HG02798 (cell line): ENCODE measurements around the gene BTG4.

ENCODE experiments used
- ATAC-seq: cut with Tn5 transposase; IDR thresholded peaks from one replicate; pipeline ENCODE4 v1.9.1; 2021; ENCODE audit warnings: mild to moderate bottlenecking; ENCODE audit not compliant: unreplicated experiment, poor library complexity

BTG4 gene

GRCh38 chr11:111502611-111503010 is 9.6 kb downstream of the BTG4 start:
- ATAC-seq = no peak

- ATAC-seq = no peak
Observed at GRCh38 chr11:111500481-111500880, 11.7 kb downstream of the BTG4 start.

DNA sequence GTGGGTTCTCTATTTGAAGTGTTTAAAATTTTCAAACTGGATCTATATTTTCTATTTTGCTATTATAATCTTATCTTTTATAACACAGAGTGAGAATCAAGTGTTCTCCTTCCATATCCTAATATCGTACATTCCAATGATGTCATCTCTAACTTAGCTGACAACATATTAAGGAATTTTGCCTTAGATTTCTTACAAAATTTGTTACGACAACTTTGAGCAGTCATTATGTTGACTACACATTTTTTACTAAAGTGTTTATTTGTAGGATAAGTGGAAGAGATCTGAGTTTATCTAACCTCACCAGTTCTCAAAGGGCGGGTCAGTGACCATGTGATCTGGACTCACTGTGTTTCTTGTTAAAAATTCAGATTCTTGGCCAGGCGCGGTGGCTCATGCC is 12.7 kb downstream of the BTG4 start:
- ATAC-seq = no peak

DNA sequence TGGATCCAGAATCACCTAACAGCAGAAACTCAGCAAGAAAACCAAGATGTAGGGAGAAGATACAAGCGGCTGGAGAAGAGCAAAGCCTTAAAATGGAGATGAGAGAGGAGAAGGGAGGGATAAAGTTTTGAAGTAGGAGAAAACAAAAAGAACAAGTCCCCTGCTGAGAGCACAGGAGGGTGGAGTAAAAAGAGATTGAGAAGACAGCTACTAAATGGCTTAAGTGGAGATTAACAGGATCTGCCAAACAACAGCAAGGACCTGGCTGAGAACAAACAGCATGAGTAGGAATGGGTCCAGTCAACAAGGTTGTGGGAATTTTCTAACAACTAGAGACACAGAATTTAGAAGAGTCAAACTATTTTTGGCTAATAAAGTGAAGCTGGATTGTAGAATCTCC is 18.1 kb downstream of the BTG4 start:
- ATAC-seq = no peak

DNA sequence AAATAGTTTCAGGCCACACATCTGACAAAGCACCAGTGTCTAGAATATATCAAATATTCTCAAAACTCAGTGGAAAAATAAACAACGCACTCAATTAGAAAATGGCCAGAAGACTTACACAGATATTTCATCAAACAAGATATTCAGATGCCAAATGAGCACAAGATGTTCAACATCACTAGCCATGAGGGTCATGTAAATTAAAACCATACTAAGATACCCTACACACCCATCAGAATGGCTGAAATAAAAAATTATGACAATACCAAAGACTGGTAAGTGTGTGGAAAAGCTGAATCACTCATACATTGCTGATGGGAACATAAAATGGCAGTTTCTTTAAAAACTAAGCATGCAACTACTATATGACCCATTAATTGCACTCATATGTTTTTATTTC is 21.7 kb downstream of the BTG4 start:
- ATAC-seq = no peak

GRCh38 chr11:111483431-111483830 is 28.8 kb downstream of the BTG4 start:
- no peak for ATAC-seq

- no peak for ATAC-seq
Observed at GRCh38 chr11:111479666-111480065, 32.5 kb downstream of the BTG4 start.

- no peak for ATAC-seq
Observed at GRCh38 chr11:111477898-111478297, 34.3 kb downstream of the BTG4 start.

- ATAC-seq = no peak
Observed at GRCh38 chr11:111476956-111477355, 35.2 kb downstream of the BTG4 start.

DNA sequence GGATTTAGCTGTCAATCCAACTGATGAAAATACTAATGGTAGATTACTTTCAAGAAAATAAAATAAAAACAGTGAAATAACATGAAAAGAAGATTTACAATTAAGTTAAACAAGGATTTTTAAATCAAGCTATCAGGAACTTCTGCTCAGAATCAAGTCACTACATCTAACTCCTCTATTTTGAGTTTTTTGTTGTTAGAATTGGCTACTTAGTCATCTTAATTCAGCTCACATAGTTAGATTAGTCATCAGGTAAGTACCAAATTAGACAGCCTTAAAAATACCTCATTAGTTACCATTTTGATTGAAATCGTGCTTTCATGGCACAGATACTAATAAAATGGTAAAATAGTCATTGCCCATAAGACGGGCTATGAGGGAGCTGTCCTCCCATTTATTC is 35.8 kb downstream of the BTG4 start:
- ATAC-seq = no peak

- ATAC-seq = no peak
Observed at GRCh38 chr11:111474432-111474831, 37.8 kb downstream of the BTG4 start.

GRCh38 chr11:111472228-111472627 is 40.0 kb downstream of the BTG4 start:
- no peak for ATAC-seq

DNA sequence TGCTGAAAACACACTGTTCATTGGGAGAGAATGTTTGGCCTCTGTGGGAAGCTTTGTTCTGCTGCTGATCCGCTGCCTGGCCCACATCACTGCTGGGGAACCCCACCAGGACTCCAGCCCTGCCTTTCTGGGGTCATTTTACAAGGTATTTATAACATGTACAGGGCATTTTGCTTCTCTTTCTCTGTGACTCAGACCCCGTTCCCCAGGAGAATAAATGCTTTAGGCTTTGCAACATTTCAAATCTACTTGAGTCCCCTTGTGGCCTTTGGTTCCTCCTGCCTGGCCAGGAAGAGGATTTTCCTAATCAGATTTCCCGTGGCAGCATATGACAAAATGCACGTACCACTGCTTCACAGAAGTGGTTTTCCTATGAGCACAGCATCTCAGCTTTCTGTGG is 43.0 kb downstream of the BTG4 start:
- no peak for ATAC-seq

DNA sequence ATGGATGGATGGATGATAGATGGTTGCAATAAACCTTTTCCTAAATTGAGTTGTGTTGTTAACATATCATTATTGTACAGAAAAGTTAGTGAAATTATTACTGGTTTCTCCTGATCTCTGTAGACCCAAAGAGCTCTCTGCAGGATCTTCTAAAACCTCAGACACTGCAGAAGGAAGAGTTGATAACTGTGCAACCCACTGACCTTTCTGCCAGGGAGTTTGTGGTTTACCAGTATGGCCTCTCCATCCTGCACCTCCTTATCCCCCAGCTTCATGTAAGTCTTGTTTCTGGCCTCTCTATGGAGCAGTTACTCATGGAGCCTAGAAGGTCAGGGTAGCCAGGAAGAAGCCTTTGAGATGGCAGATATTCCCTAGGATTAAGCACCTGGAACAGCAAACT is 45.6 kb downstream of the BTG4 start:
- ATAC-seq = no peak

DNA sequence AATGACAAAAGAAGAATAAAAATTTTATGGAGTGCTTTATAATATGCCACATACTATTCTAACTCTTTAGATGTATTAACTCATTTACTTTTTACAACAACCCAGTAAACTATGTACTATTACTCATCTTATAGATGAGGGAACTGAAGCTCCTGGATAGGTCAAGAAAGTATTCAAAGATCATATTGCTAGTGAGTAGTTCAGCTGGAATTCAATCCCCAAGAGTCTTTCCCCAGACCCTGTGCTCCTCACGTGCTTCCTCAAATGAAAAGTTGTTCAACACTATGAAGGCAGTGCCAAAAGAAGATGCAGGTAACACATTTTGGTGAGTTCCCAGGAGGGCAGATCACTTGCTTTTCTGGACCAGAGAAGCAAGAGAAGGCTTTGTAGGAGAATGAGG is 46.8 kb downstream of the BTG4 start:
- ATAC-seq = no peak

DNA sequence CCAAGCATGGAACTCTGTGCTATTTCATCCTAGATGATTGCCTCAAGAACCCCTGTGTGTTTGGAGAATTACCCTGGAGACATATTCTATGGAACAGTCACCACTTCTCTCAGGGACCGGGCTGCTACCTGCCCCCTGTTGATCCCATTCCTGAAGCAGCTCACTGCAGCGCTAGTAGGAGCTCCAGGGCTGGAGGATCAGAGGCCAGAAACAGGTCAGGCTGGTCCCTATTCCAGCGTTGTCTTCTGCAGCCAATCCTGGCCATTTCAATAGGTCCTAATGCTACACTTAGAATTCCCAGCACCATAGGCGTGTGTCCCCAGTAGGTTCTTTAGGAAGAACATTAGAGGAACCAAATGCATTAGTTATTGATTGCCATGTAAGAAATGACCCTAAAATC is 48.9 kb downstream of the BTG4 start:
- ATAC-seq = no peak

GRCh38 chr11:111462329-111462728 is 49.9 kb downstream of the BTG4 start:
- no peak for ATAC-seq

DNA sequence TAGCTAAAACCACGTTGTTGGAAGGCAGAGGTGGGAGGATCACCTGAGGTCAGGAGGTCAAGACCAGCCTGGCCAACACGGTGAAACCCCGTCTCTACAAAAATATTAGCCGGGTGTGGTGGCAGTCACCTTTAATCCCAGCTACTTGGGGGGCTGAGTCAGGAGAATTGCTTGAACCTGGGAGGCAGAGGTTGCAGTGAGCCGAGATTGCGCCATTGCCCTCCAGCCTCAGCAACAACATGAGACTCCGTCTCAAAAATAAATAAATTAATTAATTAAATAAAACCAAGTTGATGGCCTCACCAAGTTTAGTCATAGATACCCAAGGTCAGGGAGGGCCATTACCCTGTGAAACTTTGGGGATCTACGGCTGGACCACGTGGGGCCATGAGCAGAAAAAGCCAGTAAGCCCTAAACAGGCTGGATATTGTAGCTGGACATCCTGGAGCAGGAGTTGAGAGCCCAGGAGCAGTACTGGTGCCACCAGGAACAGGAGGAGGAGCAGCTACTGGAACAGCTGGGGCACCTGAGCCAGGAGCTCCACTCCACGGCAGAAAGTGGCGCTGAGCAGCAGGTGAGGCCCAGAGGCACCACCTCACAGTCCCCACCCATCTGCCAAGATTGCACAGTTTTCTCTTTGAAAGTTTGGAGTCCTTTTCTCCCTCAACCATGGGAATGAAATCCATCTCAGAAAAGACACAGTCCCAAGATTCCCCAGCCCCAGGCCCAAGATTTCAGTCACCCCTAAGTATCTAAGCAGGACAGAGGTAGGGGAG is 50.5 kb downstream of the BTG4 start:
- no peak for ATAC-seq

DNA sequence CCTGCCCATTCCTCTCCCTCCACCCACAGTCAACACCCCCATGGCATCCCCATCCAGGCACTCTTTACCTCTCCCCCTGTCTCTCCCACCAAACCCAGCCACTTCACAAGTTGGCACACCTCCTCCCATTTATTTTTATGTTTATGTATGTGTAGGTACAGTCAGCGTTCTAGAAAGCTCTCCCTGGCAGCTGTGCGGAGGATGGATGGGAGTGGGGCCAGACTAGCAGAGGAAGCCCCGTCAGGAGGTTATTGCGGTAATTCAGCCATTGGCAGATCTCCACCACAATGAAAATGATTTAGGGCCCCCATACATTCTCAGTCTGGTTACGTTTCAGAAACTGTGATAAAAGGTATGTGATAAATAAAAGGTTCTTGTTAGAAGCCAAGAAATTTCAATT is 51.3 kb downstream of the BTG4 start:
- ATAC-seq = no peak

DNA sequence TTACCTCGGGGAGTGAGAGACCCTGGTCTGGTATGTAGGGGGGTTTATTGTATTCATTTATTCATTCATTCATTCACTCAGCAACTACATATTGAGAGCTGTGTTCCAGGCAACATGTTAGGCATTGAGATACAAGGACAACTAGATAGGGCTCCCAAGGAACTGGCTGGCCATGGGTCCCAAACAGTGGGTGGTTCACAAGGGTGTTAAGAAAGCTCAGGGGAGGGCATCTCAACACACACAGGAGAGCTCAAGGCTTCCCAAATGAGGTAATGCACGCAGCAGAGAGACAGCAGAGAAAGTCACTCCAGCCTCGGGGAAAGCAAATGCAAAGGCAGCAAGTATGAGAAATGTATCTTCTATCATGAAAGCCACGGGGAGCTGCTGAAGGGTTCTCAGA is 51.8 kb downstream of the BTG4 start:
- ATAC-seq = no peak

- no peak for ATAC-seq
Observed at GRCh38 chr11:111459506-111460270, 52.5 kb downstream of the BTG4 start.
